Measurements from ENCODE around the gene EMP2.

GRCh38 chr16:10592611-10593010 lies 12.2 kb upstream of the EMP2 start:
- TF ChIP-seq POLR2A (IDR thresholded peaks at IDR 0.05) = no peak
- TF ChIP-seq CTCF (IDR thresholded peaks at IDR 0.05) = no peak
